Heart left ventricle (tissue), 13 donors: ENCODE measurements around the gene WNK2.

Source experiments
- CTCF ChIP-seq, 12 donors: fragments of 200-600 bp; sonication (generic) in 4 of 12; IDR thresholded peaks; one replicate each; pipeline versions ENCODE4 v1.5.0 to v1.8.0; 2018 to 2022; ENCODE audit warnings: antibody characterized with exemption in 12 of 12, mild to moderate bottlenecking in 5 of 12
- POLR2A ChIP-seq, 2 donors: fragments of 450-650 bp; IDR thresholded peaks; one replicate each; pipeline ENCODE4 v1.6.1; 2017; ENCODE audit warnings: antibody characterized with exemption in 2 of 2, mild to moderate bottlenecking in 2 of 2, moderate library complexity in 2 of 2
- donor health status: ischemic (EF 13 %, LVEDD 7.1; RV severe dilation, severe dysfunction).
- donor health status: DM: no; HTN: yes; CAD: no.
- donor health status: DM: no; HTN: no; CAD: no.
- donor health status: ischemic (EF 25% LVEDD 6.9; RV normal size, moderate dysfunction).
- donor health status: ischemic (EF 25% LVEDD 5.7; RV mildly dilated, moderate dysfunction).
- donor health status: ischemic (EF 35%, LVEDD 5.7; RV mildly dilated, moderate dysfunction).
- donor health status: nonischemic (EF 11% LVEDD 7.7; RV severe dilation, severe dysfunction).
- donor health status: DM: yes; HTN: yes; CAD: no.
- donor health status: PGD.
- donor health status: ischemic (EF 29% LVEDD 5.4; RV normal size, mild dysfunction).
- donor health status: nonischemic (EF 23%, LVEDD 6.1; RV moderate dilation, normal function).

- TF ChIP-seq CTCF (IDR thresholded peaks at IDR 0.05) = no peak
- TF ChIP-seq POLR2A (IDR thresholded peaks at IDR 0.05) = no peak
Observed at GRCh38 chr9:93228453-93228852, 44.5 kb downstream of the WNK2 start.
